Astrocyte of the spinal cord (primary cell): ENCODE results near the gene ELOVL3.

Source experiments
- DNase-seq: peaks from one replicate; pipeline ENCODE4 v3.0.0; 2011; ENCODE audit warnings: low read depth, low spot score
- H3K4me3 ChIP-seq: 2 replicates; pipeline ENCODE4 v1.5.1; 2011; ENCODE audit warnings: low read depth, mild to moderate bottlenecking, low read length, moderate library complexity
- in situ Hi-C: cut with HindIII; loops from 2 replicates; pipeline ENCODE4 v1.10.0; 2017; ENCODE audit warnings: low sequenced_read_pairs
- TF ChIP-seq, protein P1 (sequence below): IDR thresholded peaks from 2 replicates; pipeline ENCODE4 v1.5.1; 2012; ENCODE audit warnings: low read depth, mild to moderate bottlenecking, low read length, inconsistent platforms

Gene ELOVL3

GRCh38 chr10:102279104-102279503 is 53.0 kb downstream of the ELOVL3 start:
- in situ Hi-C loops = no loop called here
- no peak overlapping the region for H3K4me3 ChIP-seq
- TF ChIP-seq, protein P1, sequence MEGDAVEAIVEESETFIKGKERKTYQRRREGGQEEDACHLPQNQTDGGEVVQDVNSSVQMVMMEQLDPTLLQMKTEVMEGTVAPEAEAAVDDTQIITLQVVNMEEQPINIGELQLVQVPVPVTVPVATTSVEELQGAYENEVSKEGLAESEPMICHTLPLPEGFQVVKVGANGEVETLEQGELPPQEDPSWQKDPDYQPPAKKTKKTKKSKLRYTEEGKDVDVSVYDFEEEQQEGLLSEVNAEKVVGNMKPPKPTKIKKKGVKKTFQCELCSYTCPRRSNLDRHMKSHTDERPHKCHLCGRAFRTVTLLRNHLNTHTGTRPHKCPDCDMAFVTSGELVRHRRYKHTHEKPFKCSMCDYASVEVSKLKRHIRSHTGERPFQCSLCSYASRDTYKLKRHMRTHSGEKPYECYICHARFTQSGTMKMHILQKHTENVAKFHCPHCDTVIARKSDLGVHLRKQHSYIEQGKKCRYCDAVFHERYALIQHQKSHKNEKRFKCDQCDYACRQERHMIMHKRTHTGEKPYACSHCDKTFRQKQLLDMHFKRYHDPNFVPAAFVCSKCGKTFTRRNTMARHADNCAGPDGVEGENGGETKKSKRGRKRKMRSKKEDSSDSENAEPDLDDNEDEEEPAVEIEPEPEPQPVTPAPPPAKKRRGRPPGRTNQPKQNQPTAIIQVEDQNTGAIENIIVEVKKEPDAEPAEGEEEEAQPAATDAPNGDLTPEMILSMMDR = no peak
- no peak for DNase-seq
